ENCODE data around the gene USP26.
A peak's percentile ranks its signal among the peaks of the same experiment; 100 is the strongest.
"Not testable (repeated sequence)": the region's sequence is repeated elsewhere in the genome, so short reads cannot be mapped to it uniquely, and the experiment has no call there.

Gene USP26

GRCh38 chrX:133048751-133049150 is 48.2 kb downstream of the USP26 start:
- Histone ChIP-seq H2BK12ac (ENCODE audit: low read length in 2 of 2) (no peak overlapping the region), H3K27ac (ENCODE audit: low read length, poor library complexity, severe bottlenecking) (no peak overlapping the region), H3K9me3 (ENCODE audit: control insufficient read depth, low read length) (no peaks in the 10 kb centered on the region), H2AK5ac (ENCODE audit: low read length, severe bottlenecking) (no peak overlapping the region), H3K18ac (ENCODE audit: low read depth in 1 of 2, low read length in 2 of 2) (no peak overlapping the region), H2BK120ac (ENCODE audit: low read depth, low read length) (no peak overlapping the region), H3K14ac (ENCODE audit: low read length in 2 of 2) (no peak overlapping the region), H3K4ac (ENCODE audit: low read depth in 1 of 2, low read length in 2 of 2) (no peak overlapping the region), H3K4me2 (ENCODE audit: low read length, poor library complexity, severe bottlenecking) (no peak overlapping the region), H3K36me3 (ENCODE audit: control insufficient read depth in 1 of 2, insufficient read depth in 2 of 2, low read depth in 1 of 2, low read length in 2 of 2) (no peaks in the 10 kb centered on the region), H3K27me3 (ENCODE audit: control insufficient read depth in 1 of 2, insufficient read depth in 1 of 2, low read length in 2 of 2) (peaks cover 0 to 38% of the 10 kb centered on the region in 2 experiments), H3K9ac (ENCODE audit: low read length) (no peak overlapping the region), H4K91ac (ENCODE audit: low read length) (no peak overlapping the region), H3K4me1 (ENCODE audit: control insufficient read depth, insufficient read depth, low read depth, low read length) (peaks cover 2% of the 10 kb centered on the region), H3K79me1 (replicated peaks; ENCODE audit: low read length, poor library complexity, severe bottlenecking) (no peaks in the 10 kb centered on the region), H2AFZ (ENCODE audit: low read depth, low read length) (no peak overlapping the region), H4K8ac (ENCODE audit: low read length) (no peak overlapping the region), H2BK5ac (ENCODE audit: low read depth, low read length, poor library complexity, severe bottlenecking) (no peak overlapping the region), H3K23ac (ENCODE audit: low read length in 2 of 2) (no peak overlapping the region), H3K4me3 (ENCODE audit: insufficient read depth in 1 of 2, low read depth in 1 of 2, low read length in 2 of 2) (no peak overlapping the region), H2BK15ac (ENCODE audit: low read depth, poor library complexity, severe bottlenecking) (no peak overlapping the region)
- WGBS: no CpG with 5 or more reads among the region's 5 CpGs
- no peak for DNase-seq

- H4K91ac ChIP-seq (ENCODE audit: low read length): no peak overlapping the region
- no peak overlapping the region for H3K4me3 ChIP-seq (ENCODE audit: insufficient read depth in 1 of 2, low read depth in 1 of 2, low read length in 2 of 2)
- H2AK5ac ChIP-seq (ENCODE audit: low read length, severe bottlenecking): no peak overlapping the region
- no peak overlapping the region for H2BK120ac ChIP-seq (ENCODE audit: low read depth, low read length)
- H2BK5ac ChIP-seq (ENCODE audit: low read depth, low read length, poor library complexity, severe bottlenecking): no peak overlapping the region
- H3K4me1 ChIP-seq (ENCODE audit: control insufficient read depth, insufficient read depth, low read depth, low read length): no peaks in the 10 kb centered on the region
- H3K4ac ChIP-seq (ENCODE audit: low read depth in 1 of 2, low read length in 2 of 2): no peak overlapping the region
- no CpG with 5 or more reads among the region's 1 CpG for WGBS
- no peaks in the 10 kb centered on the region for H3K79me1 ChIP-seq (replicated peaks; ENCODE audit: low read length, poor library complexity, severe bottlenecking)
- no peak overlapping the region for H2BK15ac ChIP-seq (ENCODE audit: low read depth, poor library complexity, severe bottlenecking)
- peaks cover 0 to 32% of the 10 kb centered on the region in 2 experiments for H3K27me3 ChIP-seq (ENCODE audit: control insufficient read depth in 1 of 2, insufficient read depth in 1 of 2, low read length in 2 of 2)
- H3K14ac ChIP-seq (ENCODE audit: low read length in 2 of 2): no peak overlapping the region
- no peaks in the 10 kb centered on the region for H3K9me3 ChIP-seq (ENCODE audit: control insufficient read depth, low read length)
- H2AFZ ChIP-seq (ENCODE audit: low read depth, low read length): no peak overlapping the region
- H2BK12ac ChIP-seq (ENCODE audit: low read length in 2 of 2): no peak overlapping the region
- no peak overlapping the region for H3K27ac ChIP-seq (ENCODE audit: low read length, poor library complexity, severe bottlenecking)
- H3K18ac ChIP-seq (ENCODE audit: low read depth in 1 of 2, low read length in 2 of 2): no peak overlapping the region
- no peak overlapping the region for H3K4me2 ChIP-seq (ENCODE audit: low read length, poor library complexity, severe bottlenecking)
- H3K9ac ChIP-seq (ENCODE audit: low read length): no peak overlapping the region
- no peaks in the 10 kb centered on the region for H3K36me3 ChIP-seq (ENCODE audit: control insufficient read depth in 1 of 2, insufficient read depth in 2 of 2, low read depth in 1 of 2, low read length in 2 of 2)
- H4K8ac ChIP-seq (ENCODE audit: low read length): no peak overlapping the region
- DNase-seq: no peak
- H3K23ac ChIP-seq (ENCODE audit: low read length in 2 of 2): no peak overlapping the region
These were observed 50.3 kb downstream of the USP26 start for GRCh38 chrX:133046601-133047000.

GRCh38 chrX:133045986-133046385 is 50.9 kb downstream of the USP26 start:
- H3K4me2 ChIP-seq (ENCODE audit: low read length, poor library complexity, severe bottlenecking): no peak overlapping the region
- no peaks in the 10 kb centered on the region for H3K36me3 ChIP-seq (ENCODE audit: control insufficient read depth in 1 of 2, insufficient read depth in 2 of 2, low read depth in 1 of 2, low read length in 2 of 2)
- H3K27ac ChIP-seq (ENCODE audit: low read length, poor library complexity, severe bottlenecking): no peak overlapping the region
- no peak overlapping the region for H2AFZ ChIP-seq (ENCODE audit: low read depth, low read length)
- DNase-seq: peak; percentile 15
- no peaks in the 10 kb centered on the region for H3K9me3 ChIP-seq (ENCODE audit: control insufficient read depth, low read length)
- no peak overlapping the region for H3K23ac ChIP-seq (ENCODE audit: low read length in 2 of 2)
- H3K4ac ChIP-seq (ENCODE audit: low read depth in 1 of 2, low read length in 2 of 2): no peak overlapping the region
- H2AK5ac ChIP-seq (ENCODE audit: low read length, severe bottlenecking): no peak overlapping the region
- no peak overlapping the region for H2BK120ac ChIP-seq (ENCODE audit: low read depth, low read length)
- 48% methylated on average over 2 of the region's 2 CpGs for WGBS
- no peak overlapping the region for H3K18ac ChIP-seq (ENCODE audit: low read depth in 1 of 2, low read length in 2 of 2)
- H2BK12ac ChIP-seq (ENCODE audit: low read length in 2 of 2): no peak overlapping the region
- no peaks in the 10 kb centered on the region for H3K4me1 ChIP-seq (ENCODE audit: control insufficient read depth, insufficient read depth, low read depth, low read length)
- H3K27me3 ChIP-seq (ENCODE audit: control insufficient read depth in 1 of 2, insufficient read depth in 1 of 2, low read length in 2 of 2): peaks cover 0 to 26% of the 10 kb centered on the region in 2 experiments
- no peaks in the 10 kb centered on the region for H3K79me1 ChIP-seq (replicated peaks; ENCODE audit: low read length, poor library complexity, severe bottlenecking)
- H3K9ac ChIP-seq (ENCODE audit: low read length): no peak overlapping the region
- H3K4me3 ChIP-seq (ENCODE audit: insufficient read depth in 1 of 2, low read depth in 1 of 2, low read length in 2 of 2): no peak overlapping the region
- H4K8ac ChIP-seq (ENCODE audit: low read length): no peak overlapping the region
- no peak overlapping the region for H2BK15ac ChIP-seq (ENCODE audit: low read depth, poor library complexity, severe bottlenecking)
- H4K91ac ChIP-seq (ENCODE audit: low read length): no peak overlapping the region
- H2BK5ac ChIP-seq (ENCODE audit: low read depth, low read length, poor library complexity, severe bottlenecking): no peak overlapping the region
- H3K14ac ChIP-seq (ENCODE audit: low read length in 2 of 2): no peak overlapping the region

- H2AK5ac ChIP-seq (ENCODE audit: low read length, severe bottlenecking); H3K9ac ChIP-seq (ENCODE audit: low read length): not testable (repeated sequence)
These were observed 52.6 kb downstream of the USP26 start for GRCh38 chrX:133044145-133044786.

More at GRCh38 chrX:133044145-133044786, 52.6 kb downstream of the USP26 start:
- H2BK5ac ChIP-seq (ENCODE audit: low read depth, low read length, poor library complexity, severe bottlenecking); H3K4me3 ChIP-seq (ENCODE audit: insufficient read depth in 1 of 2, low read depth in 1 of 2, low read length in 2 of 2); H3K14ac ChIP-seq (ENCODE audit: low read length in 2 of 2); H3K79me1 ChIP-seq (replicated peaks; ENCODE audit: low read length, poor library complexity, severe bottlenecking); H3K23ac ChIP-seq (ENCODE audit: low read length in 2 of 2); H2BK15ac ChIP-seq (ENCODE audit: low read depth, poor library complexity, severe bottlenecking); H3K36me3 ChIP-seq (ENCODE audit: control insufficient read depth in 1 of 2, insufficient read depth in 2 of 2, low read depth in 1 of 2, low read length in 2 of 2); H2BK120ac ChIP-seq (ENCODE audit: low read depth, low read length); H3K4me2 ChIP-seq (ENCODE audit: low read length, poor library complexity, severe bottlenecking); DNase-seq; H3K4ac ChIP-seq (ENCODE audit: low read depth in 1 of 2, low read length in 2 of 2); H3K18ac ChIP-seq (ENCODE audit: low read depth in 1 of 2, low read length in 2 of 2); H3K9me3 ChIP-seq (ENCODE audit: control insufficient read depth, low read length); H3K27ac ChIP-seq (ENCODE audit: low read length, poor library complexity, severe bottlenecking); H2AFZ ChIP-seq (ENCODE audit: low read depth, low read length); H3K4me1 ChIP-seq (ENCODE audit: control insufficient read depth, insufficient read depth, low read depth, low read length); H2BK12ac ChIP-seq (ENCODE audit: low read length in 2 of 2); H4K91ac ChIP-seq (ENCODE audit: low read length); H4K8ac ChIP-seq (ENCODE audit: low read length): not testable (repeated sequence)
- 92% methylated on average over 21 of the region's 28 CpGs for WGBS
- H3K27me3 ChIP-seq (ENCODE audit: control insufficient read depth in 1 of 2, insufficient read depth in 1 of 2, low read length in 2 of 2): peaks cover 0 to 17% of the 10 kb centered on the region in 2 experiments

All from mesenchymal stem cell (in vitro differentiated cells and primary cell).